Measurements from ENCODE around the gene OPN1SW. TPM values are rescaled to one million over a fixed set of nuclear protein-coding genes. Genes with fewer than 3 reads are reported as not detected.

Gene OPN1SW
- total RNA-seq, 2 donors from 2014 or later = not detected

GRCh38 chr7:128727239-128727638 is 48.4 kb downstream of the OPN1SW start:
- H3K27me3 Mint-ChIP-seq = peaks cover 21 to 43% of the 10 kb centered on the region in 2 donors
- no peaks in the 10 kb centered on the region for H3K36me3 Mint-ChIP-seq
- H3K9me3 Mint-ChIP-seq = no peaks in the 10 kb centered on the region
- DNase-seq (ENCODE audit: low spot score) (no peak), ATAC-seq (no peak)
- no peak overlapping the region for H3K4me3 Mint-ChIP-seq
- H3K27ac Mint-ChIP-seq = no peak overlapping the region
- no peaks in the 10 kb centered on the region for H3K4me1 Mint-ChIP-seq (ENCODE audit: low read depth in 2 of 2)

- ATAC-seq = no peak
- H3K36me3 Mint-ChIP-seq = no peaks in the 10 kb centered on the region
- H3K4me1 Mint-ChIP-seq (ENCODE audit: low read depth in 2 of 2) = no peaks in the 10 kb centered on the region
- H3K4me3 Mint-ChIP-seq = no peak overlapping the region
- peaks cover 21 to 43% of the 10 kb centered on the region in 2 donors for H3K27me3 Mint-ChIP-seq
- no peaks in the 10 kb centered on the region for H3K9me3 Mint-ChIP-seq
- DNase-seq (ENCODE audit: low spot score) = no peak
- no peak overlapping the region for H3K27ac Mint-ChIP-seq
Observed at GRCh38 chr7:128726737-128727072, 48.9 kb downstream of the OPN1SW start.

- Mint-ChIP-seq H3K4me3 (no peak overlapping the region), H3K9me3 (no peaks in the 10 kb centered on the region), H3K4me1 (ENCODE audit: low read depth in 2 of 2) (no peaks in the 10 kb centered on the region), H3K36me3 (no peaks in the 10 kb centered on the region), H3K27ac (no peak overlapping the region), H3K27me3 (peaks cover 23 to 42% of the 10 kb centered on the region in 2 donors)
- ATAC-seq (no peak), DNase-seq (ENCODE audit: low spot score) (no peak)
Observed at GRCh38 chr7:128726059-128726736, 49.4 kb downstream of the OPN1SW start.

- Mint-ChIP-seq H3K27ac (no peak overlapping the region), H3K27me3 (peaks cover 20 to 38% of the 10 kb centered on the region in 2 donors), H3K36me3 (no peaks in the 10 kb centered on the region), H3K4me3 (no peak overlapping the region), H3K4me1 (ENCODE audit: low read depth in 2 of 2) (no peaks in the 10 kb centered on the region), H3K9me3 (no peaks in the 10 kb centered on the region)
- DNase-seq (ENCODE audit: low spot score) (no peak), ATAC-seq (no peak)
Observed at GRCh38 chr7:128725531-128725930, 50.1 kb downstream of the OPN1SW start.

GRCh38 chr7:128724743-128725142 is 50.9 kb downstream of the OPN1SW start:
- H3K4me1 Mint-ChIP-seq (ENCODE audit: low read depth in 2 of 2) = no peaks in the 10 kb centered on the region
- H3K4me3 Mint-ChIP-seq = no peak overlapping the region
- H3K9me3 Mint-ChIP-seq = no peaks in the 10 kb centered on the region
- ATAC-seq (no peak), DNase-seq (ENCODE audit: low spot score) (no peak)
- no peaks in the 10 kb centered on the region for H3K36me3 Mint-ChIP-seq
- peaks cover 20 to 38% of the 10 kb centered on the region in 2 donors for H3K27me3 Mint-ChIP-seq
- no peak overlapping the region for H3K27ac Mint-ChIP-seq

Other genes with a start within 250 kb of the OPN1SW start
- gene GARIN1A, start 103.5 kb downstream of the OPN1SW start, total RNA-seq = 1 to 10 TPM; 1.6 to 4.3 TPM
- gene CALU, start 36.4 kb downstream of the OPN1SW start, total RNA-seq = 10 to 100 TPM; 46.3 to 60.5 TPM
- gene CCDC136, start 16.2 kb upstream of the OPN1SW start, total RNA-seq = 10 to 100 TPM; 15.1 to 23.8 TPM
- not detected for gene FLNC, start 54.6 kb upstream of the OPN1SW start, total RNA-seq
- 100 to 1,000 TPM; 115 to 145 TPM for gene ATP6V1F, start 87.1 kb upstream of the OPN1SW start, total RNA-seq
- gene KCP, start 134.9 kb upstream of the OPN1SW start, total RNA-seq = 1 to 10 TPM in 1 of 2 donors, under 1 TPM in 1; 0.17 to 1.1 TPM
- gene IRF5, start 162.1 kb upstream of the OPN1SW start, total RNA-seq = 10 to 100 TPM; 26.5 to 43.4 TPM

Measured in natural killer cell treated with Interleukin-12 subunit alpha and Interleukin-12 subunit beta and Interleukin-15 and Interleukin-18, amount 100 ng/mL, for 72 hours (primary cell).